Pulmonary artery endothelial cell (primary cell): ENCODE measurements around the gene PCNX4. TPM values are rescaled to one million over a fixed set of nuclear protein-coding genes. Genes with fewer than 3 reads are reported as not detected.
"Not testable (repeated sequence)": the region's sequence is repeated elsewhere in the genome, so short reads cannot be mapped to it uniquely, and the experiment has no call there.

Experiments
- DNase-seq: peaks from one replicate; pipeline ENCODE4 v3.0.0-alpha.2; 2011; ENCODE audit warnings: low read depth, low spot score
- total RNA-seq: library from RNA; depleted of rRNA; stranded (reverse); fragments of >200 nt; gene quantifications from 2 replicates; pipeline ENCODE4 v1.2.3, GENCODE V29; 2014

PCNX4 gene
- 38.3 and 45.6 TPM in 2 replicates for total RNA-seq

- peak; percentile 96 for DNase-seq
Measured at GRCh38 chr14:60091550-60092525, at the start of gene PCNX4. PCNX4 (plus strand) TSS chr14:60091923; CDS start chr14:60107639, 15,716 bp downstream.

- DNase-seq = not testable (repeated sequence)
Measured at GRCh38 chr14:60047976-60048375, 43.7 kb upstream of the PCNX4 start.

- DNase-seq = no peak
Measured at GRCh38 chr14:60051721-60052221, 40.0 kb upstream of the PCNX4 start.

- DNase-seq = no peak
Measured at GRCh38 chr14:60058087-60058486, 33.6 kb upstream of the PCNX4 start.

- no peak for DNase-seq
Measured at GRCh38 chr14:60061371-60061770, 30.4 kb upstream of the PCNX4 start.

- DNase-seq = no peak
Measured at GRCh38 chr14:60064491-60065072, 27.1 kb upstream of the PCNX4 start.

GRCh38 chr14:60067882-60068281 lies 23.8 kb upstream of the PCNX4 start:
- DNase-seq = no peak

GRCh38 chr14:60079723-60080122 lies 12.0 kb upstream of the PCNX4 start:
- no peak for DNase-seq

- DNase-seq = no peak
Measured at GRCh38 chr14:60085085-60085484, 6.6 kb upstream of the PCNX4 start.

GRCh38 chr14:60085693-60086092 lies 6.0 kb upstream of the PCNX4 start:
- DNase-seq = no peak

- no peak for DNase-seq
Measured at GRCh38 chr14:60087668-60088067, 4.1 kb upstream of the PCNX4 start.

- no peak for DNase-seq
Measured at GRCh38 chr14:60089221-60089620, 2.5 kb upstream of the PCNX4 start.

GRCh38 chr14:60090864-60091519 lies 731 bp upstream of the PCNX4 start:
- DNase-seq = no peak

- no peak for DNase-seq
Measured at GRCh38 chr14:60092526-60092920, 800 bp downstream of the PCNX4 start.

GRCh38 chr14:60093080-60093479 lies 1.4 kb downstream of the PCNX4 start:
- no peak for DNase-seq

- DNase-seq = no peak
Measured at GRCh38 chr14:60093606-60094005, 1.9 kb downstream of the PCNX4 start.

- no peak for DNase-seq
Measured at GRCh38 chr14:60094306-60094897, 2.7 kb downstream of the PCNX4 start.

GRCh38 chr14:60095231-60095630 lies 3.5 kb downstream of the PCNX4 start:
- no peak for DNase-seq

GRCh38 chr14:60095781-60096450 lies 4.2 kb downstream of the PCNX4 start:
- no peak for DNase-seq

- DNase-seq = no peak
Measured at GRCh38 chr14:60097974-60098373, 6.3 kb downstream of the PCNX4 start.

- not testable (repeated sequence) for DNase-seq
Measured at GRCh38 chr14:60099855-60100254, 8.1 kb downstream of the PCNX4 start.
